Breast epithelium (tissue), 3 donors: Measurements from ENCODE around the gene CXCR6.

Experiments used
- POLR2A ChIP-seq: fragments of 450-650 bp; IDR thresholded peaks from one replicate; pipeline ENCODE4 v1.6.1; 2016; ENCODE audit warnings: antibody characterized with exemption, mild to moderate bottlenecking, moderate library complexity
- POLR2AphosphoS5 ChIP-seq, 3 donors: sonication (generic); formaldehyde crosslinking; IDR thresholded peaks; one replicate each; pipeline ENCODE4 v1.6.1; 2017; ENCODE audit warnings: antibody characterized with exemption in 3 of 3
- TF ChIP-seq, protein P1 (sequence below), 3 donors: fragments of 450-650 bp; IDR thresholded peaks; one replicate each; pipeline ENCODE4 v1.5.1; 2016 to 2017; ENCODE audit warnings: antibody characterized with exemption in 3 of 3, mild to moderate bottlenecking in 3 of 3, moderate library complexity in 3 of 3

- TF ChIP-seq POLR2AphosphoS5 (IDR thresholded peaks at IDR 0.05) (no peak), POLR2A (no peak)
- TF ChIP-seq, protein P1, sequence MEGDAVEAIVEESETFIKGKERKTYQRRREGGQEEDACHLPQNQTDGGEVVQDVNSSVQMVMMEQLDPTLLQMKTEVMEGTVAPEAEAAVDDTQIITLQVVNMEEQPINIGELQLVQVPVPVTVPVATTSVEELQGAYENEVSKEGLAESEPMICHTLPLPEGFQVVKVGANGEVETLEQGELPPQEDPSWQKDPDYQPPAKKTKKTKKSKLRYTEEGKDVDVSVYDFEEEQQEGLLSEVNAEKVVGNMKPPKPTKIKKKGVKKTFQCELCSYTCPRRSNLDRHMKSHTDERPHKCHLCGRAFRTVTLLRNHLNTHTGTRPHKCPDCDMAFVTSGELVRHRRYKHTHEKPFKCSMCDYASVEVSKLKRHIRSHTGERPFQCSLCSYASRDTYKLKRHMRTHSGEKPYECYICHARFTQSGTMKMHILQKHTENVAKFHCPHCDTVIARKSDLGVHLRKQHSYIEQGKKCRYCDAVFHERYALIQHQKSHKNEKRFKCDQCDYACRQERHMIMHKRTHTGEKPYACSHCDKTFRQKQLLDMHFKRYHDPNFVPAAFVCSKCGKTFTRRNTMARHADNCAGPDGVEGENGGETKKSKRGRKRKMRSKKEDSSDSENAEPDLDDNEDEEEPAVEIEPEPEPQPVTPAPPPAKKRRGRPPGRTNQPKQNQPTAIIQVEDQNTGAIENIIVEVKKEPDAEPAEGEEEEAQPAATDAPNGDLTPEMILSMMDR (IDR thresholded peaks at IDR 0.05) = no peak
Measured at GRCh38 chr3:45940781-45941365, 2.4 kb upstream of the CXCR6 start.
